Vagina (tissue), 2 donors: ENCODE data around the gene SREBF2.

Experiments used
- CTCF ChIP-seq, 3 experiments: fragments of 450-650 bp in 2 of 3; fragments of 200-600 bp in 1 of 3; sonication (generic) in 1 of 3; IDR thresholded peaks; one replicate each; pipeline ENCODE4 v1.5.1; 2017 to 2019; ENCODE audit warnings: antibody characterized with exemption in 3 of 3, mild to moderate bottlenecking in 2 of 3, moderate library complexity in 2 of 3
- POLR2A ChIP-seq, 2 donors: fragments of 450-650 bp; IDR thresholded peaks; one replicate each; pipeline ENCODE4 v1.6.1; 2017; ENCODE audit warnings: antibody characterized with exemption in 2 of 2, mild to moderate bottlenecking in 2 of 2, moderate library complexity in 2 of 2

- TF ChIP-seq POLR2A (IDR thresholded peaks at IDR 0.05) (no peak), CTCF (IDR thresholded peaks at IDR 0.05) (no peak)
These were observed 89.4 kb downstream of the SREBF2 start for GRCh38 chr22:41922328-41922727.
